ENCODE measurements around the gene SLC35D1. TPM values are rescaled to one million over a fixed set of nuclear protein-coding genes. Genes with fewer than 3 reads are reported as not detected.

Gene SLC35D1
- total RNA-seq, 1 donor from 2014 or later, result 3.9 TPM

- H3K27ac Mint-ChIP-seq, result no peak overlapping the region
- Histone ChIP-seq H3K4me1 (peaks cover 28% of the 10 kb centered on the region), H3K4me3 (no peak overlapping the region), H3K36me3 (no peaks in the 10 kb centered on the region), H3K9ac (no peak overlapping the region), H4K20me1 (ENCODE audit: low read depth) (no peaks in the 10 kb centered on the region), H3K27me3 (no peaks in the 10 kb centered on the region), H3K27ac (no peak overlapping the region), H2AFZ (replicated peaks) (no peak overlapping the region), H3K9me3 (ENCODE audit: low read depth) (no peaks in the 10 kb centered on the region), H3K4me2 (no peak overlapping the region), H3K79me2 (ENCODE audit: low read depth) (no peaks in the 10 kb centered on the region), H3F3A (ENCODE audit: low read depth) (peaks cover 17% of the 10 kb centered on the region)
- no peak overlapping the region for H3K4me3 Mint-ChIP-seq
- no peaks in the 10 kb centered on the region for H3K9me3 Mint-ChIP-seq
- DNase-seq (ENCODE audit: low spot score), result no peak
- peaks cover 32% of the 10 kb centered on the region for H3K36me3 Mint-ChIP-seq
- peaks cover 2% of the 10 kb centered on the region for H3K27me3 Mint-ChIP-seq (ENCODE audit: insufficient read depth, low read depth)
- no peaks in the 10 kb centered on the region for H3K4me1 Mint-ChIP-seq
- TF ChIP-seq CTCF (IDR thresholded peaks at IDR 0.05) (no peak), EZH2phosphoT487 (IDR thresholded peaks at IDR 0.05) (no peak), EZH2 (IDR thresholded peaks at IDR 0.05) (no peak)
These were observed 33.6 kb downstream of the SLC35D1 start for GRCh38 chr1:67020304-67020703.

GRCh38 chr1:67019600-67020136, 34.3 kb downstream of the SLC35D1 start:
- Mint-ChIP-seq H3K36me3 (peaks cover 25% of the 10 kb centered on the region), H3K27ac (no peak overlapping the region), H3K4me3 (no peak overlapping the region), H3K4me1 (no peaks in the 10 kb centered on the region), H3K27me3 (ENCODE audit: insufficient read depth, low read depth) (peaks cover 2% of the 10 kb centered on the region), H3K9me3 (no peaks in the 10 kb centered on the region)
- H3K36me3 ChIP-seq, result no peaks in the 10 kb centered on the region
- H3K27ac ChIP-seq, result peak overlapping the region; percentile 9
- H3K4me3 ChIP-seq, result no peak overlapping the region
- peak overlapping the region; percentile 36 for H3K4me2 ChIP-seq
- no peak for DNase-seq (ENCODE audit: low spot score)
- peaks cover 28% of the 10 kb centered on the region for H3K4me1 ChIP-seq
- peaks cover 17% of the 10 kb centered on the region for H3F3A ChIP-seq (ENCODE audit: low read depth)
- no peaks in the 10 kb centered on the region for H3K9me3 ChIP-seq (ENCODE audit: low read depth)
- H3K27me3 ChIP-seq, result no peaks in the 10 kb centered on the region
- no peak overlapping the region for H3K9ac ChIP-seq
- H4K20me1 ChIP-seq (ENCODE audit: low read depth), result no peaks in the 10 kb centered on the region
- TF ChIP-seq EZH2 (IDR thresholded peaks at IDR 0.05) (no peak), EZH2phosphoT487 (IDR thresholded peaks at IDR 0.05) (no peak), CTCF (IDR thresholded peaks at IDR 0.05) (no peak)
- H3K79me2 ChIP-seq (ENCODE audit: low read depth), result no peaks in the 10 kb centered on the region
- H2AFZ ChIP-seq (replicated peaks), result no peak overlapping the region

GRCh38 chr1:67019121-67019520, 34.8 kb downstream of the SLC35D1 start:
- no peak for DNase-seq (ENCODE audit: low spot score)
- Mint-ChIP-seq H3K9me3 (no peaks in the 10 kb centered on the region), H3K36me3 (peaks cover 26% of the 10 kb centered on the region), H3K4me3 (no peak overlapping the region), H3K27ac (no peak overlapping the region), H3K27me3 (ENCODE audit: insufficient read depth, low read depth) (peaks cover 2% of the 10 kb centered on the region), H3K4me1 (no peaks in the 10 kb centered on the region)
- no peaks in the 10 kb centered on the region for H3K27me3 ChIP-seq
- H2AFZ ChIP-seq (replicated peaks), result no peak overlapping the region
- peaks cover 28% of the 10 kb centered on the region for H3K4me1 ChIP-seq
- H3K9ac ChIP-seq, result no peak overlapping the region
- peaks cover 17% of the 10 kb centered on the region for H3F3A ChIP-seq (ENCODE audit: low read depth)
- H3K4me3 ChIP-seq, result no peak overlapping the region
- TF ChIP-seq EZH2phosphoT487 (IDR thresholded peaks at IDR 0.05) (no peak), EZH2 (IDR thresholded peaks at IDR 0.05) (no peak), CTCF (IDR thresholded peaks at IDR 0.05) (no peak)
- no peaks in the 10 kb centered on the region for H4K20me1 ChIP-seq (ENCODE audit: low read depth)
- no peak overlapping the region for H3K27ac ChIP-seq
- no peaks in the 10 kb centered on the region for H3K79me2 ChIP-seq (ENCODE audit: low read depth)
- no peaks in the 10 kb centered on the region for H3K9me3 ChIP-seq (ENCODE audit: low read depth)
- peak overlapping the region; percentile 36 for H3K4me2 ChIP-seq
- no peaks in the 10 kb centered on the region for H3K36me3 ChIP-seq

Data from neural progenitor cell (in vitro differentiated cells).